SK-N-SH treated with all-trans-retinoic acid at 6 μM for 48 hours (cell line): ENCODE measurements around the gene PNPLA8.
"Not testable (repeated sequence)": the region's sequence is repeated elsewhere in the genome, so short reads cannot be mapped to it uniquely, and the experiment has no call there.

Experiments
- ATAC-seq: fragments of 200-7000 bp; cut with Tn5 transposase; 3 replicates; pipeline ENCODE4 v1.9.1; 2020; ENCODE audit warnings: mild to moderate bottlenecking, moderate library complexity
- ARNTL ChIP-seq: fragments of 450-650 bp; formaldehyde crosslinking; IDR thresholded peaks from 2 replicates; pipeline ENCODE4 v1.5.0; 2020; ENCODE audit warnings: low read depth, mild to moderate bottlenecking, moderate library complexity, borderline replicate concordance
- CREB5 ChIP-seq: fragments of 250-450 bp; sonication (Bioruptor Pico); IDR thresholded peaks from 2 replicates; pipeline ENCODE4 v1.5.1; 2020; ENCODE audit warnings: low read depth, mild to moderate bottlenecking, moderate library complexity
- CSDC2 ChIP-seq: fragments of 250-450 bp; sonication (Bioruptor Pico); IDR thresholded peaks from 2 replicates; pipeline ENCODE4 v1.5.0; 2020; ENCODE audit warnings: mild to moderate bottlenecking, moderate library complexity
- CSRNP3 ChIP-seq: fragments of 250-450 bp; sonication (Bioruptor Pico); IDR thresholded peaks from 2 replicates; pipeline ENCODE4 v1.5.1; 2021; ENCODE audit warnings: mild to moderate bottlenecking, moderate library complexity
- ESRRG ChIP-seq: fragments of 250-450 bp; sonication (Bioruptor Pico); IDR thresholded peaks from 2 replicates; pipeline ENCODE4 v1.6.1; 2021; ENCODE audit warnings: mild to moderate bottlenecking
- GLIS3 ChIP-seq: fragments of 250-450 bp; sonication (Bioruptor Pico); IDR thresholded peaks from 2 replicates; pipeline ENCODE4 v1.5.0; 2020; ENCODE audit warnings: mild to moderate bottlenecking, moderate library complexity
- OSR1 ChIP-seq: fragments of 250-450 bp; sonication (Bioruptor Pico); IDR thresholded peaks from 2 replicates; pipeline ENCODE4 v1.8.0; 2022; ENCODE audit warnings: moderate library complexity, mild to moderate bottlenecking, inconsistent platforms
- PATZ1 ChIP-seq: fragments of 250-450 bp; sonication (Bioruptor Pico); IDR thresholded peaks from 2 replicates; pipeline ENCODE4 v1.8.0; 2020; ENCODE audit warnings: mild to moderate bottlenecking, moderate library complexity, borderline replicate concordance
- POU6F1 ChIP-seq: fragments of 250-450 bp; sonication (Bioruptor Pico); IDR thresholded peaks from 2 replicates; pipeline ENCODE4 v1.8.0; 2021; ENCODE audit warnings: low read depth, mild to moderate bottlenecking, moderate library complexity, borderline replicate concordance
- PPARA ChIP-seq: fragments of 250-450 bp; sonication (Bioruptor Pico); IDR thresholded peaks from 2 replicates; pipeline ENCODE4 v1.5.0; 2020; ENCODE audit warnings: mild to moderate bottlenecking, borderline replicate concordance
- RARB ChIP-seq: fragments of 250-450 bp; sonication (Bioruptor Pico); IDR thresholded peaks from 2 replicates; pipeline ENCODE4 v1.8.0; 2021; ENCODE audit warnings: mild to moderate bottlenecking, moderate library complexity
- TOX ChIP-seq: fragments of 250-450 bp; sonication (Bioruptor Pico); IDR thresholded peaks from 2 replicates; pipeline ENCODE4 v1.8.0; 2021; ENCODE audit warnings: mild to moderate bottlenecking, moderate library complexity, borderline replicate concordance
- TSHZ2 ChIP-seq: fragments of 250-450 bp; sonication (Bioruptor Pico); IDR thresholded peaks from 2 replicates; pipeline ENCODE4 v1.5.0; 2020; ENCODE audit warnings: mild to moderate bottlenecking, moderate library complexity
- ZFP30 ChIP-seq: fragments of 450-650 bp; formaldehyde crosslinking; IDR thresholded peaks from 2 replicates; pipeline ENCODE4 v1.5.0; 2022; ENCODE audit warnings: mild to moderate bottlenecking, moderate library complexity
- ZNF565 ChIP-seq: fragments of 450-650 bp; formaldehyde crosslinking; conservative IDR thresholded peaks from 2 replicates; pipeline ENCODE4 v1.5.0; 2020; ENCODE audit warnings: low read depth, mild to moderate bottlenecking, moderate library complexity
- ZNF8 ChIP-seq: fragments of 450-650 bp; formaldehyde crosslinking; IDR thresholded peaks from 2 replicates; pipeline ENCODE4 v1.5.0; 2020; ENCODE audit warnings: mild to moderate bottlenecking, moderate library complexity

The PNPLA8 gene

GRCh38 chr7:108559253-108559652 lies 33.3 kb upstream of the PNPLA8 start:
- no peak for TF ChIP-seq GLIS3 (CRISPR knock-in tag)
- no peak for TF ChIP-seq PPARA (CRISPR knock-in tag)
- no peak for TF ChIP-seq ZFP30 (CRISPR knock-in tag)
- no peak for TF ChIP-seq ARNTL
- TF ChIP-seq ZNF8 (CRISPR knock-in tag), result no peak
- no peak for TF ChIP-seq OSR1 (CRISPR knock-in tag)
- TF ChIP-seq POU6F1 (CRISPR knock-in tag), result no peak
- no peak for TF ChIP-seq TOX (CRISPR knock-in tag)
- no peak for TF ChIP-seq ZNF565
- TF ChIP-seq CSDC2 (CRISPR knock-in tag), result no peak
- no peak for ATAC-seq

GRCh38 chr7:108557617-108558016 lies 31.7 kb upstream of the PNPLA8 start:
- no peak for ATAC-seq
- TF ChIP-seq PPARA (CRISPR knock-in tag) (no peak), RARB (CRISPR knock-in tag) (no peak), OSR1 (CRISPR knock-in tag) (no peak), ZFP30 (CRISPR knock-in tag) (no peak), ZNF8 (CRISPR knock-in tag) (no peak), POU6F1 (CRISPR knock-in tag) (no peak), CREB5 (CRISPR knock-in tag) (no peak), ESRRG (CRISPR knock-in tag) (no peak), CSRNP3 (CRISPR knock-in tag) (no peak), CSDC2 (CRISPR knock-in tag) (no peak), TOX (CRISPR knock-in tag) (no peak), ARNTL (no peak)

- no peak for ATAC-seq
- TF ChIP-seq TSHZ2 (CRISPR knock-in tag) (no peak), CSDC2 (CRISPR knock-in tag) (no peak), PATZ1 (CRISPR knock-in tag) (no peak), RARB (CRISPR knock-in tag) (no peak)
Measured at GRCh38 chr7:108557191-108557590, 31.3 kb upstream of the PNPLA8 start.

- not testable (repeated sequence) for ATAC-seq
Measured at GRCh38 chr7:108556665-108557064, 30.7 kb upstream of the PNPLA8 start.

GRCh38 chr7:108548141-108548896 lies 22.4 kb upstream of the PNPLA8 start:
- not testable (repeated sequence) for ATAC-seq
